GM12892 (cell line): ENCODE measurements around the gene SVBP.

Experiments used
- POLR2A ChIP-seq: IDR thresholded peaks from 2 replicates; pipeline ENCODE4 v1.6.1; 2011; ENCODE audit warnings: low read depth, low read length, control low read depth
- POLR2AphosphoS5 ChIP-seq: IDR thresholded peaks from 2 replicates; pipeline ENCODE4 v1.6.1; 2011; ENCODE audit warnings: low read depth, low read length, control low read depth

GRCh38 chr1:42851420-42851819, 34.2 kb upstream of the SVBP start:
- no peak for TF ChIP-seq POLR2A
- no peak for TF ChIP-seq POLR2AphosphoS5
